KOPT-K1 (cell line): ENCODE data around the gene DPP6.
"Not testable (repeated sequence)": the region's sequence is repeated elsewhere in the genome, so short reads cannot be mapped to it uniquely, and the experiment has no call there.

Experiments
- H3K27ac ChIP-seq: fragments of 200-600 bp; sonication (generic); 2 replicates; pipeline ENCODE4 v1.5.1; 2016; ENCODE audit warnings: antibody characterized with exemption, mild to moderate bottlenecking, low read depth, low read length; ENCODE audit not compliant: poor library complexity, severe bottlenecking
- H3K36me3 ChIP-seq: fragments of 200-600 bp; sonication (generic); 2 replicates; pipeline ENCODE4 v1.5.1; 2017; ENCODE audit warnings: antibody characterized with exemption, mild to moderate bottlenecking, low read length, moderate library complexity; ENCODE audit not compliant: insufficient read depth
- H3K9me3 ChIP-seq: fragments of 200-600 bp; sonication (generic); 2 replicates; pipeline ENCODE4 v1.5.1; 2017; ENCODE audit warnings: antibody characterized with exemption, low read length, mild to moderate bottlenecking; ENCODE audit not compliant: insufficient read depth, poor library complexity, severe bottlenecking

DPP6 gene

DNA sequence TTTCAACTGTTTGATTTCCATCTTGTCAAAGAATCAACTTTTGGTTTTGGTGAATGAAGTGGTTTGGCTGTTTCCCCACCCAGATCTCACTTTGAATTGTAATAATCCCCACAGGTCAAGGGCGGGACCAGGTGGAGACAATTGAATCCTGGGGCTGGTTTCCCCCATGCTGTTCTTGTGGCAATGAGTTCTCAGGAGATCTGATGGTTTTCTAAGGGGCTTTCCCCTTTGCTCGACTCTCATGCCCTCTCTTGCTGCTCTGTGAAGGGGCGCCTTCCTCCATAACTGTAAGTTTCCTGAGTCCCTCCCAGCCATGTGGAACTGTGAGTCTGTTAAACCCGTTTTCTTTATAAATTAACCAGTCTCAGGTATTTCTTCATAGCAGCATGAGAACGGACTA lies 68.6 kb downstream of the DPP6 start:
- H3K36me3 ChIP-seq, H3K9me3 ChIP-seq, H3K27ac ChIP-seq: not testable (repeated sequence)

DNA sequence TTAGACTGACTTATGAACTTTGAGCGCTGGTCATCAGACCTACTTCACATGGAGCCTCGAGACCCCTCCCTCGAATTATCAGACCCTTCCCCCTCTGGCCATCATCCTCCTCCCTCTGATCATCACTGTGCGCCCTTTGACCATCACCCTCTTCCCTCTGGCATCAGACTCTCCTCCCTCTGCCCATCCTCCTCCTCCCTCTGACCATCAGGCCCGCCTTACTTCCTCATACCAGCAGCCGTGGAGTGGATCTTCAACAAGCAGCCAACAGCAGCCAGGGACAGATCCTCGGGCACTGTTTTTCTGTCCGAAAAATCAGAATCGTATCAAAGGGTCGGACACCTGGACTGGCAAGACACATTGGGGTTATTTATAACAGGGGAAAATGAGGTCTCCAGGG lies 70.5 kb downstream of the DPP6 start:
- not testable (repeated sequence) for H3K27ac ChIP-seq, H3K36me3 ChIP-seq, H3K9me3 ChIP-seq

DNA sequence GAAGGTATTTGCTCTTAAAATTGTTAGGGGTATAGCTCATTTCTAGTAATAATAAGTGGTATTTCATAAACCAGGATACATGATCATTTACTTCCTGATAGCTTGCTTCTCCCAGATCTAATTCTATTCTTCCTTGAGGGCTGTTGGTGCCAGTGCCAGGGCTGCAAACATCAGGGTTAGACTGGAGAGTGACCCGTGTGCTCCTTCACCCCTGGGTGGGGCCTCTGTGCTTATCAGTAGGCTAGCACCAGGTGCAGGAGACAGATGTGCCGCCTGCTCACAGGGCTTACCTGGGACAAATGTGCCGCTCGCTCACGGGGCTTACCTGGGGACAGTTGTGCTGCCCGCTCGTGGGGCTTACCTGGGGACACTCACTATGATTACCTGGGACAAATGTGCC lies 71.2 kb downstream of the DPP6 start:
- not testable (repeated sequence) for H3K27ac ChIP-seq, H3K36me3 ChIP-seq, H3K9me3 ChIP-seq

DNA sequence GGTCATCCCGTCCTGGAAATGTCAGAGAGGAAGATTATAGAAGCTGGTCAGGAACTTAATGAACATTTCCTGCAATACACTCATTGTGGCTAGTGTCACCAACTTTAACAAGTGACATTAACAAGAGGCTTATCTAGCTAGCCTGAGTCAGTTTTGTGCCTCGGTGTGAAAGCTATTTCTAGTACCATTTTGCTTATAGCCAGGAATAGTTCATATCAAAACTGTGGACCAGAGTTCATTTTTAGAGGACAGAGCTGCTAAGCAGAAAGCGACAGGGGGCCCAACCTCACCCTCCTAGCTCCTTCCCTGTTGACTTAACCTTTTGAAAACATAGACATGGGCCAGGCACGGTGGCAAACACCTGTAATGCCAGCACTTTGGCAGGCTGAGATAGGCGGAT lies 76.9 kb downstream of the DPP6 start:
- not testable (repeated sequence) for H3K9me3 ChIP-seq, H3K36me3 ChIP-seq, H3K27ac ChIP-seq

DNA sequence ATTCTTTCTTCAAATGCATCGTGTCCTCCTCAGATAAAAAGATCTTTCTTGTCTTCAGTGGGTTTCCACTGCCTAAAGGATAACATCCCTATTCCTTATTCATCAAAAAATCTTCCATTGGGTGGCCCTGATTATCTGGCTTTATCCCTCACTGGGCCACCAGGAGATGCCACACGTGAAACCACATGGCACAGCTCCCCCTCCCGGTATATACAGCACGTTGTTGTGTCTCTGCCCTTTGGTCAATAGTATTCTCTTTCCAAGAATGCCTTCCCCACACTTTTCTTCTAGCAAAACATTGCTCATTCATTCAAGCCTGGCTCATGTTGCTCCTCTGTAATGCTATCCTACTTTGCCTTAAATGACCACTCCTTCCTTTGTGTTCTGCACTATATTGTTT lies 80.4 kb downstream of the DPP6 start:
- H3K9me3 ChIP-seq, result peaks cover 20% of the 10 kb centered on the region
- not testable (repeated sequence) for H3K36me3 ChIP-seq, H3K27ac ChIP-seq

DNA sequence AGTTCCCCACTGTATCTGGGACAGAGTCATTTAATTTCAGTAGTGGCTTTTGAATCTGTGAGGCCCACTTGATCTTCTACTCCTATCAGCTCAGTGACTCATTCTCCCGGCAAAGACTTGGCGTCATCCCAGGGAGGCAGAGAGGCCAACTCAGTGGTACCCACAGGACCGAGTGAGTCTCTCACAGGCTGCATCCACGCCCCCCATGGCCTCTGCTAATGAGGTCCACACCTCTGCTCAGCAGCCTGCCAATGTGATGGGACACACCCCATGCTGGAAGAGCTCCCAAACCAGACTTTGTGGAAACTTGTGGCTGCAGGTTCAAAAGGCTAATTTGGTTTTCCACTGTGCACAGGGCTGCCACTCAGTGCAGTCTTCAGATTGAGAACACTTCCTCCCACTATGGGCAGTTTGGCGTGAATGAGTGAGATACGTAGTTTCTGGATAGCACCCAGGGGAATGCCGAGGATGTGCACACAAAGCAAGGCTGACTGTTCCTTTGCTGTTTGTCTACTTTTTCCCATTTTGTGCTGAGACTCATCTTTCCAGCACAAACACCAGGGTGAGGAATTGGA lies 81.6 kb downstream of the DPP6 start:
- not testable (repeated sequence) for H3K36me3 ChIP-seq, H3K27ac ChIP-seq
- peaks cover 20% of the 10 kb centered on the region for H3K9me3 ChIP-seq

DNA sequence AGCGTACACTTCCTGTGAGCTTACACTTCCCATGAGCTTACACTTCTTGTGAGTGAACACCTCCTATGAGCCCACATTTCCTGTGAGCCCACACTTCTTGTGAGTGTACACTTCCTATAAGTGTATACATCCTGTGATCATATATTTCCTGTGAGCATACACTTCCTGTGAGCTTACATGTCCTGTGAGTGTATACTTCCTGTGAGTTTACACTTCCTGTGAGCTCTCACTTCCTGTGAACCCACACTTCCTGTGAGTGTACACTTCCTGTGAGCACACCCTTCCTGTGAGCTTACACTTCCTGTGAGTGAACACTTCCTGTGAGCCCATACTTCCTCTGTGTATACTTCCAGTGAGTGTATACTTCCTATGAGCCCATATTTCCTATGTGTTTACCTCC lies 82.5 kb downstream of the DPP6 start:
- peaks cover 20% of the 10 kb centered on the region for H3K9me3 ChIP-seq
- H3K27ac ChIP-seq, H3K36me3 ChIP-seq: not testable (repeated sequence)

DNA sequence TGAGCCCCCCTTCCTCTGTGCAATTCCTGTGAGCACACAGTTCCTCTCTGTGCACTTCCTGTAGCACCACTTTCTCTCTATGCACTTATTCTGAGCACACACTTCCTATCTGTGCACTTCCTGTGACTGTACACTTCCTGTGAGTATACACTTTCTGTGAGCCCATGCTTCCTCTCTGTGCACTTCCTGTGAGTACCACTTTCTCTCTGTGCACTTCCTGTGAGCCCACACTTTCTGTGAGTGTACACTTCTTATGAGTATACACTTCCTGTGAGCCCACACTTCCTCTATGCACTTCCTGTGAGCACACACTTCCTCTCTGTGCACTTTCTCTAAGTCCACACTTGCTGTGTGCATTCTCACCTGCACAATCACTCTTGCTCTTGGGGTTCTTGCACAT lies 83.4 kb downstream of the DPP6 start:
- H3K36me3 ChIP-seq, H3K27ac ChIP-seq: not testable (repeated sequence)
- H3K9me3 ChIP-seq, result peaks cover 20% of the 10 kb centered on the region

DNA sequence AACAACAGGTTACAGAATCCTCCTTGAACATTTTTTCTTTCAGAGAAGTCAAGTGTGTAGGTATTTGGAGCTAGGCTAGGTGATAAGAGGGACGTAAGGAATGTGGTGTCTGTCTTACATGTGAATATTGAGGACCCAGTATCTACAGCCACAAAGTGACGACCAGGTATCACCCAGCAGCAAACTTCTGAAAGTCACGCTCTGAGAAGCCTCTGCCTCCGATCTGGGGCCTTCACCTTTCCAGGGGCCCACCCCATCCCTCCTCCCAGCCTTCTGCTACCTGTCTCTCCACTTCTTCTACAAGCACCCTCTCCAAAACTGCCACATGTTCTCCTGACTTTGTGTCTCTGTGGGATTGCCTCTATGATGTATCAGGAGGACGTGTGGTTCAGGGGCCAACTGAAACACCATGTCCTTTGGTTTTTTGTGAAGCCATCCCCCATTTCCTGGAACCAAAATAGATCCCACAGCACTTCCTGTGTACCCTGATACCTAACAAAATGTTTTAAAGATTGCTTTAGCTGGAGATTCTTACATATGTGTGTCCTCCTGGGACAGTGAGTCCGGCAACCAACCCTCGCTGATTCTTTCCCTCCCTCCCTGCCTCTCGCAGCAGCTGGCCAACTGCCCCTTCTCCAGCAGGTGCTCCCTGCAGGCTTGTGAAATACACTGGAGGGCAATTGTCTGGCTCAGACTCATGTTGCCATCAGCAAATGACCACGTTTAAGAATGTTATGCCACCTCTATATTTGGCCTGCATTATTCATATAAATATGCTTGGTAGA lies 93.9 kb downstream of the DPP6 start:
- H3K27ac ChIP-seq, result peak overlapping the region; percentile 72
- not testable (repeated sequence) for H3K36me3 ChIP-seq, H3K9me3 ChIP-seq

DNA sequence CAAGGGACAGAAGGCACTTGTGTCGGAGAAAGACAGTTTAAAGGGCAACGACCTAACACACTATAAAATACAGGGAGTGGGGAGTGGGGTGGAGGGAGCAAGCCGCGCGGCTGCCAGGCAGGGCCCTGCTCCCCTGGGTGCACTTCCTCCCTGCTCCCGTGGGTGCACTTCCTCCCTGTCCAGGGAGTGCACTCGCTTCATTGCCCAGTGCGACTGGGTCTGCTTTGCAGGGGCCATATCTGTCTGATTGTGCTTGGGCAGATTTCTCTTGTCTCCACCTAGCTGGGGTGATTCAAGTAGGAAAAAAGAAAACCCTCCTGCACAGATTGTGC lies 94.5 kb downstream of the DPP6 start:
- not testable (repeated sequence) for H3K36me3 ChIP-seq, H3K9me3 ChIP-seq
- peak overlapping the region; percentile 72 for H3K27ac ChIP-seq

DNA sequence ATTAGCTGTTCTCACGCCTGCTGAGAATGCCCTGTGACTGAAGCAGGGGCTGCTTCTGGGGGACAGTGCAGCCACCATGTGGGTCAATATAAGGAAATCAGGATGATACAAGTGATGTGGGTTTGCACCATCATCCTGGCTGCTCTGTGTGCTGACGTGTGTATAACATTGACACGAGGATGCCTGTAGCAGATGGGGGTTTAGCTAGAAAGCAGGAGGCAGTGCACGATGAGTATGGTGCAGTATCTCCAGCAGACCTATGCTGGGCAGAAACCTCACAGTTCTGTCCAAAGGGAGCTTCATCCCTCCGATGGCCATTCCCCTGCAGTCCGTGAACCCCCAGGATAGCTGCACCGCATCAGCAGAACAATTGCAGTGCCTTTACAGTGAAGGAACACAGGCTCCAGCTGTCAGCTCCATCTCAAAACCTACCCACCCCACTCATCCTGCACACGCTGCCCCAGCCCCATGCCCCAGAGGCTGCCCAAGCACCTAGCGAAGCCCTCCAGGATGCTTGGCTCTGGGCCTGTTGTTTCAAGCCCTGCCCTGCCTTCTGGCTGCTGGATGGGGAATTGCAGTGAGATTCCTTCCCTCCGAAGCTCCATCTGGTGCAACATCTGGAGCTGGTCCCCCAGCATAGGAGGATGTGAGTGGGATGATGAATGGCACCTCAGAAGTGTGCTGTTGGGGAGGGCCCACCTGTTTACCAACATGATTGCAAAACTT lies 96.8 kb downstream of the DPP6 start:
- not testable (repeated sequence) for H3K27ac ChIP-seq, H3K9me3 ChIP-seq, H3K36me3 ChIP-seq

DNA sequence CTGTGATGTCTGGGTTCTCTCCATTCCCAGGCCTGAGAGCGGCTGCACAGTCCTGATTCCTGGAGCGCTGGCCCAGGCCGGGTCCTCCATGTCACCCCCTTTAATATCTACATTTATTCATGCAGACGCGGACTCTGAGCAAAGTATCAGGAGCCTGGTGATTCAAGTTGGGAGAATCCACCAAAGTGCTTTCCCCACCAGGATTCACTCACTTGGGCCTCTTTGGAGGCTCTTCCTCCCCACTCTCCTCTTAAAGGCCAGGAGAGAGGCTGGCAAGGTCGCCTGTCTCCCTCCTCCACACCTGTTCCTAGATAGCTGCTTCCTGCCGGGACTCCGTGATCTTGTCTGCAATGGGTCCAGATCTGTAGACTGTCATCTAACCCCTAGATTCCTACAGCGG lies 98.5 kb downstream of the DPP6 start:
- not testable (repeated sequence) for H3K36me3 ChIP-seq, H3K9me3 ChIP-seq, H3K27ac ChIP-seq

DNA sequence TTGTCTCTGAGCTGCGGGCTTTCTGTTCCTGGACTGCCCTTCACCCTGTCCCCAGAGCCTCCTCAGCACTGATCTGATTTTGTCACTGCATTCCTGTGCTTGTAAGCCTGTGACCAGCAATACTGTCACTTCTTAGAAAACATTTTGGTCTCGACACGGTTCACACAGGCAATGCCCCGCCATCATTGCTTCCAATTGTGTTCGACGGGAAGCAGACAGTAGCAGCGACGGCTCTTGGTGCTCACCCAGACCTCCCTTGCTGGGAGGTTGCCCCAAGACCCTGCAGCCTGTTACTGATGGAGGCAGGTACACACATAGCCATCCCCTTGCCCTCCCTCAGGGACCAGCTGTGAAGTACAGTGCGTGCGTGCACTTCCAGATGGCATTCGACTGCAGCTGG lies 99.1 kb downstream of the DPP6 start:
- not testable (repeated sequence) for H3K9me3 ChIP-seq, H3K36me3 ChIP-seq, H3K27ac ChIP-seq

DNA sequence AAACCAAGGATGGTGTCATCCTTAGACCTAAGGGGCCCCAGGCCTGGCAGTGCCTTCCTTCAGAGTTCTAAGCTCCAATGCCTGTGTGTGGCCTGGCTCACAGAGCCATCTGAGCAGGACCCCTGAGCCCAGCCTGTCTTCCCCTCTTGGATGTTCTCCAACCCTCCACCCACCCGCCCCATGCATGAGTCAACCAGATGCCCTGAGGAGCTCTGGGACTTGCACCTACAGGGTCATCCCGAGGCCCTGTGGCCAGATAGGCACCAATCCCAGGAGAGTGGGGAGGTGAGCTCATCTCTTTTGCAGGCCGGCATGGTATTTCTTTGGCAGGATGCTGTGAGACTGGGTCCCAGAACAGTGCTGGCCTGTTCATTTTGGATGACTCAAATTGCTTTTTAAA lies 103.7 kb downstream of the DPP6 start:
- H3K36me3 ChIP-seq, H3K9me3 ChIP-seq, H3K27ac ChIP-seq: not testable (repeated sequence)

DNA sequence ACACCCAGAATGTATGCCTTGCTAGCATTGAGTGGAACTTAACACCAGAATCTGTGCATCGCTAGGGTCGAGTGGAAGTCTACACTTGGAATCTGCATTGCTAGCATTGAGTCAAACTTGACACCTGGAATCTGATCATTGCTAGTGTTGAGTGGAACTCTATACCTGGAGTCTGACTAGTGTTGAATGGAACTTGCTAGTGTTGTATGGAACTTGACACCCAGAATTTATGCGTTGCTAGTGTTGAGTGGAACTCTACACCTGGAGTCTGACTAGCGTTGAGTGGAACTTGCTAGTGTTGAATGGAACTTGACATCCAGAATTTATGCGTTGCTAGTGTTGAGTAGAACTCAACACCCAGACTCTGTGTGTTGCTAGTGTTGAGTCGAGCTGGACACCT lies 110.7 kb downstream of the DPP6 start:
- H3K27ac ChIP-seq, H3K9me3 ChIP-seq, H3K36me3 ChIP-seq: not testable (repeated sequence)

DNA sequence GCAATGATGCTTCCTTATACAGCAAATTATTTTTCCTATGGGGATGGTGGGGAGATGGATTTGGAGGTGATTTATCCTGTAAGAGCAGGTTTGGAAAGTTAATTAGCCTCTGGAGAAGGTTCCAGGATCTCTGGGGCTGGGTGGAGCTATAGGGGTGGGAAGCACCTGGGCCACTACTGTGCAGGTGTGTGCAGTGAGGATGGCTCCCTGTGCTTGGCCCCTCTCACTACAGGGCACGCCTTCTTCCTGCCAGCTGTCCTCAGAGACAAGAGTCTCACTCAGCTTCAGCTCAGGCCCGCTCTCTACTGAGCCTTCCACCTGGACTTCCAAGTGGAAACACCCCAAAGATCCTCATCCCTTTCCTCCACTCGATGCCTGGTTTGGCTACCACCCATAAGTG lies 111.4 kb downstream of the DPP6 start:
- not testable (repeated sequence) for H3K9me3 ChIP-seq, H3K27ac ChIP-seq, H3K36me3 ChIP-seq
